Stimulated activated CD4-positive, alpha-beta T cell treated with anti-CD3 and anti-CD28 coated beads, TNF-alpha, amount 100 ng/mL, for 24 hours (primary cell): ENCODE measurements around the gene OVAAL.

Experiments
- DNase-seq, 3 experiments: peaks; one replicate each; pipeline ENCODE4 v3.0.0-alpha.2; 2020; ENCODE audit warnings: low read depth in 3 of 3

Gene OVAAL

DNA sequence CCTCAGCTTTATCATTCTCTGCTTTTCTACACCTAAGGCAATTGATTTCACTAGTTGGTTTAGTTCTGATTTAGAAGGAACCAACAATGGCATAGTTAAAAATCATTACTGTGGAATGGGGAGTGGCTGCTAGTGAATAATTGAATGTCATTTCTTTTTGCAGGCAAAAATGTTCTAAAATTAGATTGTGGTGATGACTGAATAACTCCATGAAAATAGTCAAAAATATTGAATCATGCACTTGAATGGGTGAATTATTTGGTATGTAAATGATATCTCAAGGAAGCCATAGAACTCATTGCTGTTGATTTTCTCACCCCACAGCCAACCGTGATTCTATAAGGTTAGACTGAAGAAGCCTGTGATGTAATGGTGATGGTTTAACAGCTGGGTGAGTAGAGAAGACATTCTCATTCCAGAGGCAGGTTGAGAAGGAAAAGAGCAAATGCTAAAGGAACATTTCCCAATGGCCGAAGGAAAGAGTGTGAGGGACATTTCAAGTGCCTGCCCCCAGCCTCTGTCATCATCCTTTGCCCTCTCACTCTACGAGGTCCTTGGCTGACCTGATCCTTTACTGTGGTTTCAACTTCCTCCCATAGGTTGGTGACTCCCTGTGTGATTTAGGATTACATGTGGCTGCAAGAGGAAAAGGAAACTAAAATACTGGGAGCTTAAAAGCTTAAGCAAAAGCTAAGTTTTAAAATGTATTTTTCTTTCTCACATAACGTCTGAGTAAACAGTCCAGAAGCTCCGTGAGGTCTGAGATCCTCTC, 12.5 kb downstream of the OVAAL start:
- DNase-seq: no peak

DNA sequence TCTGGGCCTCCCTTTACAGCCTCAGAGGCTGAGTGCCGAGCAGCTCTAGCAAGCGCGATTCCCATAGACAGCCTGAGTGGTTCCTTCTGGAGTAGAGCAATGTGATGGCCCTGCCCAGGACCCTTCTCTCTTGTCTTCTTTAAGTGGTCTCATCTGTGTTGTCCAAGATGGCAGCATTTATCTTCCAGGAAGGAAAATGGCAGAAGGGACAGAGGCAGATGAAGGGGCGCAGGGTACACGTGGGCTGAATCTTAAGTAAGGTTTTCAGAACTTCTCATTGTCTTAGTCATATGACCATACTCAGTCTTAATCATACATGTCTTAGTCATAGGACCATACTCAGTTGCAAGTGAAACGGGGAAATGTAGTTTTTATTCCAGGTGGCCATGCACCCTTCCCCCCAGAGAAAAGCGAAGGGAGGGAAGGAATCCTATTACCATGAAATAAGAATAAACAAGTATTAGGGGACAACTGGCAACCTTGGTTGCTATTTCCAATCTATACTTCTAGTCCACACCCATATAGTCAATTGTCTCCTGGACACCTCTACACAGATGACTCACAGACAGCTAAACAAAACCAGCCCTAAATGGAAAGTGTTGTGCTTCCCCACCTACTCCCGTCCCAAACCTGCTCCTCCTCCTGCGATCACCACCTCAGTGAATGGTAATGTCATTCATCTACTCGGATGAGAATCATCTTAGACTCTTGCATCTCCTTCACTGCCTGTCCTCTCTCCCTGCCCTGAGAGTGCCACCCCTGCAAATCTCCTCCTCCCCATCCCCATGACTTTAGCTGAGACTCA, 13.3 kb downstream of the OVAAL start:
- peak; percentile 27 to 46 (median 34) for DNase-seq

DNA sequence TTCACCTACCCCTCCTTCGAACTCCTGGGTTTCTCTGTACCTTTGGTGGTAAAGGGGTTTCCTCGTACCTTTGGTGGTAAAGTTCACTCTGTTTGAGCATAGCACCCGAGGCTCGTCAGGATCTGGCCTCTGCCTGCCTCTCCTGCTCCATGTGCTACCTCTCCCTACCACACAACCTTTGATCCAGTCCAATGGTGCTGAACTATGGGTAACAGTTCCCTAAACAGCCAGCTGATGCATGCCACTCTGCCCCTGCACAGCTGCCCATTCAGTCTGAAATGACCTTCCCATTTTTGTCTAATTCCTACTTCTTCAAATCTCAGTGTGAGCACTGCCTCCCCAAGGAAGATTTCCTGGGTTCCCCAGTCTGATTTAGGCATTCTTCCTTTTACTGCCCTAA, 14.0 kb downstream of the OVAAL start:
- no peak for DNase-seq

DNA sequence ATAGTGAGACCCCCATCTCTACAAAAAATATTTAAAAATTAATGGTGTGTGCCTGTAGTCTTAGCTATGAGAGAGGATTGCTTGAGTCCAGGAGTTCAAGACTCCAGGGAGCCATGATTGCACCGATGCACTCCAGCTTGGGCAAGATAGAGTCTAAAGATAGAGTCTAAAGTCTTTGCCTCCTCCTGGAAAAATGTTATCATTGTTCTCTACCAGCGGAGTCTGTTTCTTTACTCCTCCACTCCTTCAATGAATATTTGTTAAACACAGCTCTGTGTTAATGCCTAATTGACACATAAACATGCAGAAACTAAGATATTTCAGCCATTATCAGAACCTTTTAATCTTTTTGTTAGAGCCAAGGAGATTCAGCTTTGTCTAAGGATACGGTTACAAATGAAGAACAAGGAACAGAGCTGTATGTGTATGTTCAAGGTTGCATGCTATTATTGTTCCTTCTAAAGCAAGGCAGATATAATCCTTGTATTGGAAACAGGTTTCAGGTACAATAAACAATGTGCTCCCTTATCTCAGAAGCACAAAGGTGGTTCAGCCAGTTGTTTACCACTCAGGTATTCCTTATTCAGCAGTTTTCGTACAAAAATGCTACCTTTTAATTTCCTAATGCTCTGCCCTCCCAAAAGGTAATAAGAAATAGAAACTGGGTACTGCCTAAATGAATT, 15.4 kb downstream of the OVAAL start:
- no peak for DNase-seq

DNA sequence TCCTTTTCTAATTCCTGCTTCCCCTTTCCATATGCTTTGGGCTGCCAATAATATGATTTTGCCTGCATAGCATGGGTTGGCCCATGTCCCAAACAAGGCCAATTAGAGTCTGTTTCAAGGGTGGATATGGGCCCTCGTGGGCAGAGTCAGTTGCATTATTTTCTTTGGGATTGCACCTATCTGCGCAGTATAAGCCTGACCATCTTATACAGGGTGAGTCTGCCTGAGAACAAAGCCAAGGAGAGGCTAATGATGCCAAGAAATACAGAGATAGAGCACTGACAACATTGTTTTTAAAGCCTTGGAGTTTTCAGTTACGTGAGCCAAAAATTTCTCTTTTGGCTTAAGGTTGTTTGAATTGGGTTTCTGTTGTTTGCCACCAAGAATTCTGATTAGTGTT, 18.6 kb downstream of the OVAAL start:
- no peak for DNase-seq

DNA sequence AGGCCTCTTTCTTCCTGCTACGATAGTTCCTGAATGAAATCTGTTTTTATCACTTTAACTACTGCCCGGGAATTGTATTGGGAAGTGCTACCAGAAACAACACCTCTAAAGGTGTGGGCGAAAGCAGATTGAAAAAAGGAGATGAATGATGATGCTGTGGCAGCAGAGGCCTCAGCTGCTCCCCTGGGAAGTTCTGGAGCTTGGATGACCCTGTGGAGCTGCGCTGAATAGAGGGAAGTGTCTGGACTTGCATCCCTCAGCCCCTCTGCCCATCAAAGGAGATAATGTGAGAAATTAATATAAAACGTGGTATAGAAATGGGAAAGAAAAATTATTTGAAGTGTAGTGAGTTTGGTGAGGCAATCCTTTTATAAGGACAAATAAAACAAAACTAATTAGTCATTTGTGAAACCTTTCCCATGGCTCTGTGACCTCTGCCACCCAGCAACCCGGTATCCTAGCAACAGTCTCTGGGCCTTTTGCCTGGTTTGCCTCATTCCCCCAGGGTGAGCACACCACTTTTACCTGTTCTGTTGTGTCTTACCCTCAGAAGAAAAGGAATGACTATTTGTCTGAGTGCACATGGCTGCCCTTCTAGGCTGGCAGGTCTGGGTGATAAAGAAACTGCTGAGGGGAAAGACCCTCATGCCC, 21.3 kb downstream of the OVAAL start:
- DNase-seq: no peak

DNA sequence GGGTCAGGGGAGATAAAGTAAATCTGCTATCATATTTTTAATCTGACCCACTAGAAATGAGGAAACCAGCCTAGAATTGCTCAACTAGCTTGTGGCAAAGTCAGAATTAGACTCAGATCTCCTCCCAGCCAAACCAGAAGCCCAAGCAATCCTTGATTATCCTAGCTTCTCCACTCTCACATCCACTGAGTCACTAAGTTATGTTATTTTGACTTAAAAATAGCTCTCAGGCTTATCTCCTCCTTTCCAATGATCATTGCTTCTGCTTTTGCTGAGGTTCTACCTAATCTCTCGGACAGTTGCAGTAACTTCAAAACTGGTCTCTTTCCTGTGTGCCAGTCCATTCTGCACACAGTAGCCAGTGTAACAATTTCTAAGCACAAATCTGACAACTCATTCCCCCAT, 22.9 kb downstream of the OVAAL start:
- DNase-seq: no peak

DNA sequence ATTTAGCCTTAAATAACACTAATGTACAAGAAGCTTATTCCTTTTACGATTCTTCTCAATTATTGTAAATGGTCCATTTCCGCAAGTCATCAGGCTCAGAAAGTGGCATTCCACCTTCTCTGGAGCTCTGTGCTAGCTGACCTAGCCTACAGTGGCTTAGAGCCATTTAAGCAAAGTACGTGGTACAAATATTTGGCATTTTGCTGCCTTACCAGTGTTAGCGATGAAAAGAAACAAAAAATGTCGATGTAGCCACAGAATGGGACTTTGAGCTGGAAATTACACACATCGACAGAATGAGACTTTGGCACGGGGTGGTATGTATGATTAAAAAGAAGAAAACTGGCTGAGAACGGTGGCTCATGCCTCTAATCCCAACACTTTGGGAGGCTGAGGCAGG, 26.1 kb downstream of the OVAAL start:
- DNase-seq: no peak

DNA sequence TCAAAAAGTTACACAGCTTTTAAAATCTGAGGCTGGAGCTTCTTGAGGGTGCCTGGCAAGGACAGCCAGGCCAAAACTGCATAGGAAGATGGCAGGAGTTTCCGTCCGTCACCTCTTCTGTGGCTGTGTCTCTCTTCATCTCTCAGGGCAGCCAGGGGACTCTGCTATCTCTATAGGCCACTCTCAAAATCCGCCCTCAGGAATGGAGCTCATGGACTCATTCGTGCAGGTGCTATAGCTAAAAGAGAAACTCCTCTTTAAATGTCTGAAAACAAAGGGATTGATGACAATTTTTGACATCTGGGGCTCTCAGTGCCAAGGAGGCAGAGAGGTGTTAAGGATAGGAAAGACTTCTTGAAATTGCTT, 27.2 kb downstream of the OVAAL start:
- DNase-seq: no peak

DNA sequence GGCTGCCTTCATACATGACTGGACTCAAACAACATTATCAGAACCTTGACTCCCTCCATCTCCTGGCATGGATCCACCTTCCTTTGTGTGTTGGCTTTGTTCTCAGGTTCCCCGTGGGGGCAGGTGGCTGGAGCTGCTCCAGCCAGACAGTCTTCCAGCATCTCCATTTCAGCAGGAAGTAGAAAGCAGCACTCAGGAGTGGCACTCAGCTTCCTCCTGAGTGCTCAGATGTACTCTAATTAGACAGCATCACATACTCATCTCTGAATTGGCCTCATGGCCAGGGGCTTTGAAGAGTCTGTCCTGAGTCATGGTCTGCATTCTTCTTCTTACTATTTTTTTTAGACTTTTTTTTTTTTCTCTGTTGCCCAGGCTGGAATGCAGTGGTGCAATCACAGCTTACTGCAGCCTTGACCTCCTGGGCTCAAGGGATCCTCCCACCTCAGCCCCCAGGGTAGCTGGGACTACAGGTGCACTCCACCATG, 27.9 kb downstream of the OVAAL start:
- DNase-seq: no peak

DNA sequence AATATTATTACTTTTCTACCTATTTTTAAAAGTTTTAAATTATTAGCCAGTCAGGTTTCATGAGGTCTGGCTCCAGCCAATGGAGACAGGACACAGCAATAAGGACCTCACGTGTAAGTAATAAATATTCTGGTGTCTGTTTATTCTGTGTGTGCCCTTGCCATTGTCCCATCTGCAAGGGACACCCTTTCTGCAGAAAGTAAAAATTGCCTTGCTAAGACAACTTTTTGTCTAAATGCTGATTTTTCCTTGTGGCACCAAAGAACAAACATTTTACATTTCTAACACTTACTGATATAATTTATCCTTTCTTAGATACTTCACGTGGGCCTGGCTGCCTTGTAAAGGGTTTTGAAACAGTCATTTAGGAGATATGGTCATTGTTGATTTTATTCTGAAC, 29.4 kb downstream of the OVAAL start:
- DNase-seq: no peak

DNA sequence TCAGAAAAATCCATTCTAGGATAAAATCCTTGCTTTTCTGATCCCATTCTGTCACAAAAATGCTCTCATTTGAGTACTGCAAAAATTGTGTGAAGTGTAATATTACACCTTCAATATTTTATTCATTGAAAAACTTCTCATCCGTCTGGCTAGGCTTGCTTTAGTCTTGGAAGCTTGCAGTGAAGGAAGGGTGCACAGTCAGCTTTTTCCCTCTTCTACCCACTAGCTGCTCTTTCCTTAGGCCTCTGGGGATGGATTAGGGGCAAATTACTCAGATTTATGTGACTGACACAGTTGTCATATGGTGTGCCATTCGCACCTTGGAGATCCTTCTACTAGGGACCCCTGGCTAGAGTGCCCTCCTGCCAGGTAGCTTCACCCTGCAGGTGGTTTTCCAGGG, 32.1 kb downstream of the OVAAL start:
- DNase-seq: no peak

DNA sequence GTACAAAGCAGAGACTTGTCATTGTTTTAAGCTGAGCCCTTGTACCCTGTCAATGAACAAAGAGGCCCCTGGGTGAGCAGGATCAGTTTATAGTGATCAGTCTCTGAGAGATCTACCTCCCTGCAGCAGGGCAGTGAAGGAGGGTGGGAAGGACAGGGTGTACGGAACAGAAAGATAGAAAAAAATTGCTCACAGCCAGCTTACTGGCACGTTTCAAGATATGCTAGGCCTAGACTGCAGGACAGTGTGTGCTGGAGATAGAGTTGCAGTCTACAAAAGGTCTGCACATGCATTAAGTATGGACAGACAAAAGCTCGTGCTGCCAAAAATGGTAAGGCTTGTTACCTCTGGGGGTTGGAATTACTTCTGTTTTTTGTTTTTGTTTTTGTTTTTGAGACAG, 34.6 kb downstream of the OVAAL start:
- DNase-seq: no peak

DNA sequence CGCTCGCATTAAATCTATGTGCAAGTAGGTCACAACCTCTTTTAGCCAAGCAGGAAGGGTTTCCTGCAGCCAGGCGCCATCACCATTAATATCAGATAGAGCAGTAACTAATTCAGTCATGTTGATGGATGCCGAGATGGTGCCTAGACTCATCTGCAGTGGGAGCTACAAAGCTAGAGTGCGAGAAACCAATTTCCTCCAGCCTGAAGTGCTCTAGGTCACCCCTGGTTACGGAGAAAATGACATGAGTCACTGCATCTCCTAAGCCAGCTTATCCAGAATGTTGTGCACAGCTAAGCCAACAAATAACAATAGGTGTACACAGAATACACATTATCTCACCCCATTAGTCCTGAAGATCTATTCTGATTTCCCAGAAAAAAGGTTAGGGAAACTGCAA, 36.0 kb downstream of the OVAAL start:
- DNase-seq: no peak

DNA sequence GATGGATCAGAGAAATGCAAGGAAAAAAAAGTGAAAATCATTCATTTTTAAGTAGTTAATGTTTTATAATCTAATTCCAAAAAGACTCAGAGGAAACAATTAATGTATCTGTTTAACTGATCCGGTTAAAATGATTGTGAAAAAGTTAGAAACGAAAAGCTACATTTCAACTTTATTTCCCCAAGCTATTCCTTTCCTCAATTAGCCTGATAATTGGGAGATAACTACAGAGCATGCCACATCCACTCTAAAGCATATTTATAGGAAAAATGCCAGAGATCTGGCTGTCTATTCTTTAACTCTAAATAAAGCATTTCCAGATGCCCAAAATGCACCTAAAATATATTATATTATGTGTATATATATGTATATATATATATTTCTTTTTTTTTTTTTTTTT, 37.2 kb downstream of the OVAAL start:
- DNase-seq: no peak

DNA sequence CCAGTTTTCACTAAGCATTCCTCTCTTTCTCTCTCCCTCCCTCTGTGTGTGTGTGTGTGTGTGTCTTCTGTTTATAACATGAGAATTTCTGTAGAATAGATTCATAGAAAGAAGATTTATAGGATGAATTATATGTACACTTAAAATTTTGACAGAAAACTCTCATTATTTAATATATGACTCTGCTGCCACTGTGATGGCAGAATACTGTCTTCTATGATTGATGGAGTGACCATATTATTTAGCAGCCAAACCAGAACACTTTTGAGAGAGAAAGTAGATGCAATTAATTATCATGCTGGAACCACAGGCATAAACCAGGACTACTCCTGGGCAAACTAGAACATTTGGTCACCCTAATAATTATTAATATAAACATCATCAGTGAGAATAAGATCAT, 38.8 kb downstream of the OVAAL start:
- no peak for DNase-seq

DNA sequence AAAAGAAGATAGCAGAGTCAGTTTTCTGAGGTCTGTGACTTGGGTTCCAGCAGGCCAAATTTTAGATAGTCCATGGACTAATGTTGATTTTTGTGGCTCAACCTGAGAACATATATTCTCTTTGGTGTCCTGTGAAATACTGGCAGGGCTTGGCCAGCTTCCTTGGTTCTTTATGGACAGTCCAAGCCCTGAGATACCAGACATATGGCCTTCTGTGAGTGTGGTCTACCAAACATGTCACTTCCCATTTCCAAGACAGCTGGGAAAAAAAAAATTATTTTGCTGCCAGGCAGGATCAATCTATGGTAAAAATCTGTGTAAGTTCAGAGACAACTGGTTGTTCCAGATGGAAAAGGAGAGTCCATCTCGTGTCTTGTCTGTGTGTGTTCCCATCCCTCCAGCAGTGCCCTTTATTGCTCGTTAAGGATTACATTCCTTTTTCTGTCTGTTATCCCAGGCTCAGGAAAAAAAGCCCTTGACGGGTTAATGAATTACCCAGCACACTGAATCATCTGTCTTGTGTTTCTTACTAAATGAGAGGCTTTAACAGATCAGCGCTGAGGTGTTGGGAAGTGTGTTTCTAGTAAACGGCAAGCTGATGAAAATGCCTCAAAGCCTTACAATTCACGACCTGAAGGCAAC, 39.7 kb downstream of the OVAAL start:
- DNase-seq: no peak

DNA sequence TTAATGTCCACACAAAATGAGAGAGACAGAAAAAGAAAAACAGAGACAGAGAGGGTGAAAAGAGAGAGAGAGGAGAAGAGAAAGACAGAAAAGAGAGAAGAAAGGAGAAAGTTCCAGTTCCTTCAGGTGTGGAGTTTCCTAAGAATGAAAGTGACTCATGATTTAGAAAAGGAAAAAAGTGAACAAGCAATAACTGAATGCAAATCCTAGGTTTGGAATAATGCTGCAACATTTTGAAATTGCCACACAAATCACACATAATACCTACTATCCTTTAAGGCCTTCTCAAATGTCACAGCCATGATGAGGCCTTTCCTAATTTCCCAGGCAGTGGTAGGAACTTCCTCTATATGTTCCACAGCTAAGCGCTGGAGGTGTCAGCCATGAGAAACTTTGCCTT, 41.6 kb downstream of the OVAAL start:
- DNase-seq: no peak

DNA sequence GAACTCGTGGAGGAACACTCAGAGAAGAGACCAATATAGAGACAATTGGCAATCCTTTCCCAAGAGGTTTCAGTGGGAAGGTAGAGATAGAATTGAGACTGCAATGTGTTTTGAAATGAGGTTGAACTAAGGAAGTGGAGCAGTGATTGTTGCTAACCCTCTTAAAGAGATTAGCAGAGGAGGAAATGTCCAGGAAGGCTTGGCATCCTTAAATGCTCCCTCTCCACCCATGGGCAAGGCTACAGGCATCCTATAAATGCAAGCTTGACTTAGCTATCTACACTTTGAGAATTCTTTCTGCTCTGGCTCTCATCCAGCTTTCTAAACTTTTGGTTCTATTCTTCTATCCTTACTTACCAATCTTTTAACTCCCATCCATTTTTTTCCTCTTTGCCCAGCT, 42.7 kb downstream of the OVAAL start:
- DNase-seq: no peak

DNA sequence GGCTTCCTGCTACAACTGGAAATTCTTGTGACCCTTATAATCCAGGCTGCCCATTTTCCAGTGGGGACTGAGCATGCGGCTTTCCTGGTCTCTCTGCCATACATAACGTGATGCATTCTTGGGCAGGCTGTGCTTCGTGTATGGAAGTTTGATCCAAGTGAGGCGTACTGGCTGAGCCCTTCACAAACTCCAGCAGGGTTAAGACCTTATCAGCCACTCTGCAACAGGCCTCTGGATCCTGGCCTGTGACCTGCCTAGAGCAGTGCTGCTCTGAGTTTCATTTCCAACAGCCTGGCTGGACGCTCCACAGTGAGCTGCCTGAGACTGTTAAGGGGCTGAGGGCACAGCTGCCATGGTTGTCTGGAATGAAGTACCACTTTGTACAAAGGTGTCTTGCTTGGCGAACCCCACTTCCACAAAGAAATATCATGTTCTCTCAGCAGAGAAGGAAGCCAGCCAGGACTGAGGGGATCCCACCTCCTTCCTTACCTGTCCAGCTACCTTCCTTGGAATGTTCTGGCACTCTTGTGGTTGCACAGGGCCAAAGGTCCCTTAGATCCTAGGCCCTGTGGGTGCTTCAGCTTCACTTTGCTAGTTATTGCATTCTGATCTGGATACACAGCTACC, 44.6 kb downstream of the OVAAL start:
- no peak for DNase-seq

DNA sequence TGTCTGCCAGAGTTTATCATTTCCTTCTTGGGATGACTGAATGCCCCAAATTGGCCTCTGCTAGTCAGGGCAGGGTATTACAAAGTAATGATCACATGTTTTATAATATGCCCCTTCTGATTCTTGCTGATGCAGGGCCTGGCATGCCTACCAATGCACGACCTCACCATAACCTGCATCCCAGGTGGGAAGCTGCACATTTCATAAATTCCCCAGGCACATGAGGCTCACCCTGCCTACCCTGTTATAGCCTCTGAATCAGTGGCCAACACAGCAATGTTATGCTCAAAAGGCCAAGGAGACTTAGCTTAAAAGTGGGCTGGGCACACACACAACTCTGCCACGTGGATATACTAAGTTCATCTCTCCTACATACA, 45.1 kb downstream of the OVAAL start:
- no peak for DNase-seq
